ENCODE data around the gene FAF2.

The FAF2 gene

GRCh38 chr5:176501333-176501732 is 53.1 kb downstream of the FAF2 start:
- peak; percentile 44 for DNase-seq (ENCODE audit: low read depth, low spot score)

GRCh38 chr5:176503496-176503895 is 55.3 kb downstream of the FAF2 start:
- DNase-seq (ENCODE audit: low read depth, low spot score) = no peak

GRCh38 chr5:176507911-176508310 is 59.7 kb downstream of the FAF2 start:
- DNase-seq (ENCODE audit: low read depth, low spot score) = no peak

GRCh38 chr5:176508603-176509002 is 60.4 kb downstream of the FAF2 start:
- no peak for DNase-seq (ENCODE audit: low read depth, low spot score)

- no peak for DNase-seq (ENCODE audit: low read depth, low spot score)
Observed at GRCh38 chr5:176513788-176514187, 65.6 kb downstream of the FAF2 start.

GRCh38 chr5:176514244-176514950 is 66.2 kb downstream of the FAF2 start:
- DNase-seq (ENCODE audit: low read depth, low spot score) = no peak

- no peak for DNase-seq (ENCODE audit: low read depth, low spot score)
Observed at GRCh38 chr5:176515396-176515795, 67.2 kb downstream of the FAF2 start.

GRCh38 chr5:176517053-176517661 is 69.0 kb downstream of the FAF2 start:
- no peak for DNase-seq (ENCODE audit: low read depth, low spot score)

- no peak for DNase-seq (ENCODE audit: low read depth, low spot score)
Observed at GRCh38 chr5:176519810-176520720, 71.9 kb downstream of the FAF2 start.

GRCh38 chr5:176521286-176521685 is 73.1 kb downstream of the FAF2 start:
- DNase-seq (ENCODE audit: low read depth, low spot score) = no peak

GRCh38 chr5:176521699-176522263 is 73.6 kb downstream of the FAF2 start:
- no peak for DNase-seq (ENCODE audit: low read depth, low spot score)

GRCh38 chr5:176524138-176524537 is 76.0 kb downstream of the FAF2 start:
- DNase-seq (ENCODE audit: low read depth, low spot score) = no peak

- DNase-seq (ENCODE audit: low read depth, low spot score) = no peak
Observed at GRCh38 chr5:176524987-176525386, 76.8 kb downstream of the FAF2 start.

GRCh38 chr5:176525677-176526076 is 77.5 kb downstream of the FAF2 start:
- DNase-seq (ENCODE audit: low read depth, low spot score) = no peak

GRCh38 chr5:176526462-176526861 is 78.3 kb downstream of the FAF2 start:
- DNase-seq (ENCODE audit: low read depth, low spot score) = no peak

GRCh38 chr5:176527246-176528222 is 79.3 kb downstream of the FAF2 start:
- DNase-seq (ENCODE audit: low read depth, low spot score) = no peak

- no peak for DNase-seq (ENCODE audit: low read depth, low spot score)
Observed at GRCh38 chr5:176528301-176528700, 80.1 kb downstream of the FAF2 start.

- no peak for DNase-seq (ENCODE audit: low read depth, low spot score)
Observed at GRCh38 chr5:176528761-176529115, 80.6 kb downstream of the FAF2 start.

GRCh38 chr5:176529116-176529740 is 81.0 kb downstream of the FAF2 start:
- DNase-seq (ENCODE audit: low read depth, low spot score) = no peak

- no peak for DNase-seq (ENCODE audit: low read depth, low spot score)
Observed at GRCh38 chr5:176529741-176530141, 81.6 kb downstream of the FAF2 start.
